Measurements from ENCODE around the gene WDR5B. TPM values are rescaled to one million over a fixed set of nuclear protein-coding genes. Genes with fewer than 3 reads are reported as not detected.
"Not testable (repeated sequence)": the region's sequence is repeated elsewhere in the genome, so short reads cannot be mapped to it uniquely, and the experiment has no call there.

WDR5B gene
- 1 to 10 TPM; 4.5 to 5.1 TPM for total RNA-seq

- Mint-ChIP-seq H3K27ac (peak within 1 kb of the TSS; percentile 99), H3K4me3 (peak within 1 kb of the TSS; percentile 96), H3K27me3 (ENCODE audit: low read depth) (no peaks in the 10 kb centered on the region), H3K9me3 (ENCODE audit: insufficient read depth) (no peaks in the 10 kb centered on the region), H3K4me1 (ENCODE audit: low read depth) (peaks cover 51% of the 10 kb centered on the region), H3K36me3 (ENCODE audit: low read depth) (peaks cover 39% of the 10 kb centered on the region)
- peak; percentile 94 for ATAC-seq
- ChIA-PET POLR2A (interaction anchor here (0.6 to 3.6 kb wide), 19 partner anchors 8 to 871 kb away, joined by 3 to 33 read pairs (median 4); partner anchors contain the start of genes DTX3L, FAM162A, KPNA1 and MIX23), CTCF (interaction anchor here (0.6 to 5.0 kb wide), 14 partner anchors 8 to 869 kb away, joined by 3 to 50 read pairs (median 4); partner anchors contain the start of genes FAM162A, MIX23 and PARP14)
- DNase-seq, result peak; percentile 99
Observed at GRCh38 chr3:122415762-122416654, at the start of gene WDR5B. WDR5B (minus strand) TSS chr3:122416062; CDS start chr3:122415528, 534 bp downstream.

- DNase-seq (no peak), ATAC-seq (no peak)
- Mint-ChIP-seq H3K4me1 (ENCODE audit: low read depth) (peaks cover 7% of the 10 kb centered on the region), H3K27me3 (ENCODE audit: low read depth) (no peaks in the 10 kb centered on the region), H3K4me3 (no peak overlapping the region), H3K27ac (no peak overlapping the region), H3K36me3 (ENCODE audit: low read depth) (peaks cover 24% of the 10 kb centered on the region), H3K9me3 (ENCODE audit: insufficient read depth) (no peaks in the 10 kb centered on the region)
- ChIA-PET CTCF (interaction anchor here (1.4 kb wide), 1 partner anchor 215 kb away, joined by 4 read pairs; the partner anchor contains the start of gene PARP14), POLR2A (no interaction called here)
Observed at GRCh38 chr3:122464659-122465058, 48.8 kb upstream of the WDR5B start.

- ATAC-seq, result no peak
- Mint-ChIP-seq H3K9me3 (ENCODE audit: insufficient read depth) (no peaks in the 10 kb centered on the region), H3K27me3 (ENCODE audit: low read depth) (no peaks in the 10 kb centered on the region), H3K4me3 (no peak overlapping the region), H3K27ac (no peak overlapping the region), H3K36me3 (ENCODE audit: low read depth) (peaks cover 40% of the 10 kb centered on the region), H3K4me1 (ENCODE audit: low read depth) (no peaks in the 10 kb centered on the region)
- CTCF ChIA-PET, result no interaction called here
- POLR2A ChIA-PET, result no interaction called here
- no peak for DNase-seq
Observed at GRCh38 chr3:122462406-122462805, 46.5 kb upstream of the WDR5B start.

- Mint-ChIP-seq H3K4me1 (ENCODE audit: low read depth) (no peaks in the 10 kb centered on the region), H3K4me3 (no peak overlapping the region), H3K36me3 (ENCODE audit: low read depth) (peaks cover 37% of the 10 kb centered on the region), H3K9me3 (ENCODE audit: insufficient read depth) (no peaks in the 10 kb centered on the region), H3K27me3 (ENCODE audit: low read depth) (no peaks in the 10 kb centered on the region), H3K27ac (no peak overlapping the region)
- CTCF ChIA-PET, result no interaction called here
- ATAC-seq (no peak), DNase-seq (no peak)
- POLR2A ChIA-PET, result interaction anchor here (0.6 kb wide), 1 partner anchor 14 kb away, joined by 3 read pairs; no protein-coding TSS in a partner anchor
Observed at GRCh38 chr3:122461806-122462205, 45.9 kb upstream of the WDR5B start.

- H3K36me3 Mint-ChIP-seq (ENCODE audit: low read depth), result peaks cover 35% of the 10 kb centered on the region
- no peaks in the 10 kb centered on the region for H3K9me3 Mint-ChIP-seq (ENCODE audit: insufficient read depth)
- H3K27ac Mint-ChIP-seq, result no peak overlapping the region
- CTCF ChIA-PET, result interaction anchor here (1.0 to 1.8 kb wide), 9 partner anchors 10 to 221 kb away, joined by 3 to 13 read pairs (median 4); partner anchors contain the start of genes FAM162A and PARP14
- no peaks in the 10 kb centered on the region for H3K27me3 Mint-ChIP-seq (ENCODE audit: low read depth)
- no peaks in the 10 kb centered on the region for H3K4me1 Mint-ChIP-seq (ENCODE audit: low read depth)
- no peak for ATAC-seq
- no peak overlapping the region for H3K4me3 Mint-ChIP-seq
- POLR2A ChIA-PET, result interaction anchor here (0.6 kb wide), 1 partner anchor 67 kb away, joined by 3 read pairs; no protein-coding TSS in a partner anchor
- DNase-seq, result no peak
Observed at GRCh38 chr3:122458992-122459391, 43.1 kb upstream of the WDR5B start.

- ChIA-PET POLR2A (interaction anchor here (1.3 kb wide), 1 partner anchor 42 kb away, joined by 3 read pairs; the partner anchor contains the start of gene WDR5B), CTCF (interaction anchor here (0.6 to 1.8 kb wide), 11 partner anchors 11 to 223 kb away, joined by 3 to 13 read pairs (median 4); partner anchors contain the start of gene PARP14)
- peaks cover 37% of the 10 kb centered on the region for H3K36me3 Mint-ChIP-seq (ENCODE audit: low read depth)
- DNase-seq (no peak), ATAC-seq (no peak)
- H3K9me3 Mint-ChIP-seq (ENCODE audit: insufficient read depth), result no peaks in the 10 kb centered on the region
- no peak overlapping the region for H3K4me3 Mint-ChIP-seq
- no peaks in the 10 kb centered on the region for H3K27me3 Mint-ChIP-seq (ENCODE audit: low read depth)
- no peak overlapping the region for H3K27ac Mint-ChIP-seq
- H3K4me1 Mint-ChIP-seq (ENCODE audit: low read depth), result no peaks in the 10 kb centered on the region
Observed at GRCh38 chr3:122457706-122458105, 41.8 kb upstream of the WDR5B start.

GRCh38 chr3:122456074-122456473 is 40.2 kb upstream of the WDR5B start:
- Mint-ChIP-seq H3K27ac (no peak overlapping the region), H3K36me3 (ENCODE audit: low read depth) (peaks cover 29% of the 10 kb centered on the region), H3K27me3 (ENCODE audit: low read depth) (no peaks in the 10 kb centered on the region), H3K4me3 (no peak overlapping the region), H3K4me1 (ENCODE audit: low read depth) (no peaks in the 10 kb centered on the region), H3K9me3 (ENCODE audit: insufficient read depth) (no peaks in the 10 kb centered on the region)
- ATAC-seq, result no peak
- POLR2A ChIA-PET, result no interaction called here
- no peak for DNase-seq
- CTCF ChIA-PET, result interaction anchor here (0.9 to 1.2 kb wide), 2 partner anchors 72 to 223 kb away, joined by 3 to 4 read pairs; partner anchors contain the start of gene FAM162A

- H3K4me1 Mint-ChIP-seq (ENCODE audit: low read depth), result no peaks in the 10 kb centered on the region
- no peaks in the 10 kb centered on the region for H3K9me3 Mint-ChIP-seq (ENCODE audit: insufficient read depth)
- DNase-seq (no peak), ATAC-seq (no peak)
- ChIA-PET POLR2A (interaction anchor here (0.6 to 1.1 kb wide), 3 partner anchors 14 to 770 kb away, joined by 3 to 8 read pairs (median 3); partner anchors contain the start of gene KPNA1), CTCF (interaction anchor here (1.6 kb wide), 1 partner anchor 9 kb away, joined by 3 read pairs; no protein-coding TSS in a partner anchor)
- H3K27me3 Mint-ChIP-seq (ENCODE audit: low read depth), result no peaks in the 10 kb centered on the region
- no peak overlapping the region for H3K4me3 Mint-ChIP-seq
- peaks cover 48% of the 10 kb centered on the region for H3K36me3 Mint-ChIP-seq (ENCODE audit: low read depth)
- no peak overlapping the region for H3K27ac Mint-ChIP-seq
Observed at GRCh38 chr3:122451371-122451770, 35.5 kb upstream of the WDR5B start.

- H3K36me3 Mint-ChIP-seq (ENCODE audit: low read depth), result peaks cover 71% of the 10 kb centered on the region
- H3K4me1 Mint-ChIP-seq (ENCODE audit: low read depth); DNase-seq; CTCF ChIA-PET; ATAC-seq; POLR2A ChIA-PET; H3K27me3 Mint-ChIP-seq (ENCODE audit: low read depth); H3K9me3 Mint-ChIP-seq (ENCODE audit: insufficient read depth); H3K4me3 Mint-ChIP-seq; H3K27ac Mint-ChIP-seq: not testable (repeated sequence)
Observed at GRCh38 chr3:122448218-122448617, 32.4 kb upstream of the WDR5B start.

GRCh38 chr3:122444491-122444887 is 28.6 kb upstream of the WDR5B start:
- ATAC-seq; H3K27me3 Mint-ChIP-seq (ENCODE audit: low read depth); DNase-seq; H3K9me3 Mint-ChIP-seq (ENCODE audit: insufficient read depth); H3K4me1 Mint-ChIP-seq (ENCODE audit: low read depth); H3K27ac Mint-ChIP-seq; H3K4me3 Mint-ChIP-seq; POLR2A ChIA-PET: not testable (repeated sequence)
- H3K36me3 Mint-ChIP-seq (ENCODE audit: low read depth), result peaks cover 86% of the 10 kb centered on the region
- CTCF ChIA-PET, result interaction anchor here (0.8 kb wide), 1 partner anchor 12 kb away, joined by 3 read pairs; no protein-coding TSS in a partner anchor

GRCh38 chr3:122443762-122444490 is 28.1 kb upstream of the WDR5B start:
- DNase-seq; ATAC-seq; H3K27ac Mint-ChIP-seq; POLR2A ChIA-PET; H3K4me1 Mint-ChIP-seq (ENCODE audit: low read depth); H3K4me3 Mint-ChIP-seq; H3K9me3 Mint-ChIP-seq (ENCODE audit: insufficient read depth); CTCF ChIA-PET; H3K27me3 Mint-ChIP-seq (ENCODE audit: low read depth): not testable (repeated sequence)
- H3K36me3 Mint-ChIP-seq (ENCODE audit: low read depth), result peaks cover 81% of the 10 kb centered on the region

Data from activated CD8-positive, alpha-beta T cell treated with anti-CD3 and anti-CD28 coated beads, Interleukin-2, amount 10 ng/mL, durations not matched to agents 7 days and 5 days (primary cell).